GM18951 (cell line): ENCODE measurements around the gene ZBTB24.

Experiments
- POLR2A ChIP-seq: IDR thresholded peaks from 4 replicates; pipeline ENCODE4 v1.6.1; 2011; ENCODE audit warnings: mild to moderate bottlenecking; ENCODE audit not compliant: insufficient read length, insufficient read depth; ENCODE audit errors: extremely low read depth
- in situ Hi-C: fragments of 300-500 bp; cut with MboI; formaldehyde crosslinking; loops from one replicate; pipeline ENCODE4 v1.12.0; 2022; ENCODE audit warnings: low sequenced_read_pairs, mixed read lengths, inconsistent platforms; ENCODE audit not compliant: unreplicated experiment

The ZBTB24 gene

GRCh38 chr6:109486068-109486467, 3.0 kb upstream of the ZBTB24 start:
- TF ChIP-seq POLR2A, result no peak
- in situ Hi-C loops, result no loop called here

DNA sequence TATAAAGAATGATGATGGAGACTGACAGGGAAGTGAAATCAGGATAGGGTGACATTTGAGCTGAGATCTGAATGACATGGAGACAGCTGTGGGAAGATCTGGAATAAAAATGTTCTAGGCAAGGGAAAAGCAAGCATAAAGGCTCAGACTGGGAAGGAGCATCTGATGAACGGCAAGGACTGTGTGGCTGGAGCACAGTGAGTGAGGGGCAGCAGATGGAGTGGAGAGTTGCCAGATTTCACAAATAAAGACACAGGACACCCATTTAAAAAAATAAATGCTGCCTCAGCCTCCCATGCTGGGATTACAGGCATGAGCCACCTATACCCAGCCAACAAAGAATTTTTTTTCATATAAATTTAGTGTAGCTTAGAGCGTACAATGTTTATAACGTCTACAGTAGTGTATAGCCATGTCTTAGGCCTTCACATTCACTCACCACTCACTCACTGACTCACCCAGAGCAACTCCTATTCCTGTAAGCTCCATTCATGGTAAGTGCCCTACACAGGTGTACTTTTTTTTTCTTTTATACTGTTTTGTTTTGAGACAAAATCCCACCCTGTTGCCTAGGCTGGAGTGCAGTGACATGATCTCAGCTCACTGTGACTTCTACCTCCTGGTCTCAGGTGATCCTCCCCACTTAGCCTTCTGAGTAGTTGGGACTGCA, 2.4 kb upstream of the ZBTB24 start:
- TF ChIP-seq POLR2A, result no peak

GRCh38 chr6:109484122-109484521, 1.1 kb upstream of the ZBTB24 start:
- in situ Hi-C loops, result no loop called here
- TF ChIP-seq POLR2A, result no peak

More for the DNA sequence above, 2.4 kb upstream of the ZBTB24 start:
- in situ Hi-C loops, result no loop called here

DNA sequence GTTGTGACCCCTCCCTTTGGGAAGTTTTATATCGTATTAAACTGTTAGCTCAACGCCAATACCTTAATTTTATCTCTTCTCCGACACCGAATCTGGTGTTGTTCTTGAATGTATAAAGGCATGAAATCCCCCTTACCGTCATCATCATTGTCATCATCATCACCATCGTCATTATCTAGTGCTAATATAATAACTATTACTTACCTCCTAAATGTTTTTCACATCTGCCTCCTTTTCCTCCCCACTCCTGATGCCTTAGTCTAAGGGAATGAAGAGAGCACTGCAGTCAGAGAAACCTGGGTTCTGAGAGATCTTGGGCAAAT, 677 bp upstream of the ZBTB24 start:
- in situ Hi-C loops, result no loop called here
- no peak for TF ChIP-seq POLR2A

DNA sequence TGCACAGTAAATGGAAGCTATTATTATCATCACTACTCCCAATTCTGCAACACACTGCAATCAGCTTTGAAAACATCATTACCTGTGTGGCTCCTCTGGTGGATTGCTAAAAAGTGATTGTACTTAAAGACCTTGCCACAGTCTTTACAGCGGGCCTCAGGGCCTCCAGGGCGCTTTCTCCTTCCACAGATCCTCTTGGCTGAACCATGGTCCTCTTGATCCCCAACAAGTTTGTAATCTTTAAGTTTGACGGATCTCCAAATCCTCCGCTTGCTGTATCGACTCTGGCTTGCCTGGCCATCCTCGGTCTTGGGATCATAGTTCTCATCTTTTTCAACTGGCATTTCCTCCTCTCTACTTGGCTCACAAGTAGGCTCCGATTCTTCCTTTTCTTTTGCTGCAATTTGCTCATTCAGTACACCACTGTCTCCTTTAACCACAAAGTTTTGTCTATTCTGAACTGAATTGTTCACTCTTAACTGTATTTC, 2.0 kb downstream of the ZBTB24 start:
- in situ Hi-C loops, result no loop called here
- TF ChIP-seq POLR2A, result no peak

GRCh38 chr6:109478841-109479624, 4.0 kb downstream of the ZBTB24 start:
- TF ChIP-seq POLR2A, result no peak
- in situ Hi-C loops, result no loop called here

GRCh38 chr6:109478222-109478805, 4.7 kb downstream of the ZBTB24 start:
- in situ Hi-C loops, result no loop called here
- TF ChIP-seq POLR2A, result no peak

GRCh38 chr6:109477725-109478124, 5.3 kb downstream of the ZBTB24 start:
- in situ Hi-C loops, result no loop called here
- no peak for TF ChIP-seq POLR2A

DNA sequence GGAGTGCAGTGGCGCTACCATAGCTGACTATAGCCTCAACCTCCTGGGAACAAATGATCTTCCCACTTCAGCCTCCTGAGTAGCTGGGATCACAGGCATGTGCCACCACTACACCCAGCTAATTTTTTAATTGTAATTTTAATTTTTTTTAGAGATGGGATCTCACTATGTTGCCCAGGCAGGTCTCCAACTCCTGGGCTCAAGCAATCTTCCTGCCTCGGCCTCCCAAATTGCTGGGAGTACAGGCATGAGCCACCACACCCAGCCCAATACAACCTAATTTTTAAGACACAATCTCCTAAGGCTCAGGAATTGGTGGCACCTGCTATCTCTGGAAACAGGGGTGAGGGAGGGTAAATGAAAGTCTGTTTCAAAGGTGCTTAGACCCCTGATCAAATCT, 5.8 kb downstream of the ZBTB24 start:
- no peak for TF ChIP-seq POLR2A
- in situ Hi-C loops, result no loop called here

DNA sequence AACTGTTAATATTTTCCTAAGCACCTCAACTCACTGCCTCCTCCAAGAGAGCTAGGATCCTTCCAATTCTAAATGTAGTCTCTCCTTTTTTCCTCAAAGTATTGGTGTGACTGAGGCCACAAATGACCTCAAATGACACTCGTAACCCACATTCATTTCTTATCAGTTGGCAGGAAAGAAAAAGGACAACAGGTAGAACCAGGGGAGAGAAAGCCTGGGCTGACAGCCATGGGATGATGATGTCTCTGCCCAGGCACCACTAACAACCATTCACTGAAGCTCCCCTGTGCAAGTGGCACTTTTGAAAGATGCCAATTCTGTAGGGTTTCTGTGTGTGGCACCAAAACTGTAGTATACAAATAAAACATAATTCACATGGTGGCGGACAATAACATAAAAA, 7.4 kb downstream of the ZBTB24 start:
- in situ Hi-C loops, result no loop called here
- no peak for TF ChIP-seq POLR2A

DNA sequence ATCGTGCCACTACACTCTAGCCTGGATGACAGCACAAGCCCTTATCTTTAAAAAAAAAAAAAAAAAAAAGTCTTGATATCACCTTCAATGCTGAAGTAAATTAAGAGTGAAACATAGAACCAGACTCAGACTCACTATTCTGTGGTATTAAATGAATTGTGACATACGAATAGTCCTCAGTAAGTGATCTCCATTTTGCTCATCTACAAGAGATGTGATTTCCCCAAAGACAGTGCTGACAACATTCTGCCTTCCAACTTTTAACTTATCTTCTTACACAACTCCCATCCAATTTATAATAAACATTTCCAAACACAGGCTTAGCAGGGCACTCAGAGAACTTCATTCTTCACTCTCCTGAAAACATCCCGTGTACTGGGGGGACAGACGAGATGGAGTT, 8.0 kb downstream of the ZBTB24 start:
- in situ Hi-C loops, result no loop called here
- no peak for TF ChIP-seq POLR2A

GRCh38 chr6:109473120-109473519, 9.9 kb downstream of the ZBTB24 start:
- in situ Hi-C loops, result no loop called here
- no peak for TF ChIP-seq POLR2A

DNA sequence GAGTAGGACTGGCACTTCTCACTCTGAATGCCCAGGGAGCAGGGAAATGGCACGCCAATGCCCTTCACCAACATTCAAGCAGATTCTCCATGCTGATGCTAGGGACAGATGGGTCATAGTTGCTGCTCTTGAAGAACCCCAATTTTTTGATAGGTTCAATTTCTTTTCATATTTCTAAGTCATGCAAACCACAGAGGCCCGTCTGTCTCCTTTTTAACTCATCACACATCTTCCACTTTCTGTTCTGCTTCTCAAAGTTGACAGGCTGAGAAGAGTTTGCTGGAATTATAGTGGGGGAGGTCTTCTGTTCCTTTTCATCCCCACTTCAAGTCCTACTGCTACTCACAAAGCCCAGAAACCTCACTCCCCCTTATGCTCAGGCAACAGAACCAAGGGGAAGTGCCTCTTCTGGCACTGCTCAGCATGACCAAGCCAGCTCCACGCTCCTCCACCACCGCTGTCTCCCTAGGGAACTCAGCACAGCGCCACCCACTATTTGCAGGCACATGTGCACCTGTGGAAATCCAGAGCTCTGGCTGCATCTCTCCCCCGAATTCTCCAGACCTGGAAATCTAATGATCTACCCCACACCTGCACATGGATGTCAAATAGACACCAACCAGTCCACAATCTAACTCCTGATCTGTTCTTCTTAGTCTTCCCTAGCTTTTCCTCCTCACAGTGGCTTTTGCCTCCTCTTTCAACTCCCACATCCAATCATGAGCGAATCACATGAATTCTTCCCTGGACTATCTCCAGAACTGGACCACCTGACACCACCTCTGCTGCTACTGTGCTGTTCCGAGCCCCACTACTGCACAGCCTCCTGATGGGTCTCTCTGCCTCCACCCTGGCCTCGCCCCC, 10.7 kb downstream of the ZBTB24 start:
- in situ Hi-C loops, result no loop called here
- TF ChIP-seq POLR2A, result no peak
